Lung (tissue), 16 donors: ENCODE data around the gene NPY5R. TPM values are rescaled to one million over a fixed set of nuclear protein-coding genes. Genes with fewer than 3 reads are reported as not detected.

Experiments
- ATAC-seq: fragments of 200-7000 bp; cut with Tn5 transposase; one replicate; pipeline ENCODE4 v1.9.1; 2020; ENCODE audit warnings: moderate number of reproducible peaks; ENCODE audit not compliant: insufficient read depth, low FRiP score
- DNase-seq, 3 donors: peaks; one replicate each; pipeline ENCODE4 v3.0.0-alpha.2; 2013 to 2017
- H3K27ac ChIP-seq, 2 donors: one replicate each; pipeline ENCODE4 v1.5.1; 2013; ENCODE audit warnings: mild to moderate bottlenecking in 2 of 2, moderate library complexity in 2 of 2, control low read depth in 1 of 2, inconsistent platforms in 1 of 2, low read depth in 1 of 2, low read length in 1 of 2
- H3K27me3 ChIP-seq, 3 donors: one replicate each; pipeline ENCODE4 v1.5.1; 2013; ENCODE audit warnings: low read length in 2 of 3; ENCODE audit not compliant: control insufficient read depth in 3 of 3, insufficient read depth in 3 of 3
- H3K36me3 ChIP-seq, 4 donors: one replicate each; pipeline ENCODE4 v1.5.1; 2013; ENCODE audit warnings: low read length in 4 of 4, mild to moderate bottlenecking in 1 of 4, moderate library complexity in 1 of 4; ENCODE audit not compliant: control insufficient read depth in 4 of 4, insufficient read depth in 4 of 4
- H3K4me1 ChIP-seq, 5 donors: one replicate each; pipeline ENCODE4 v1.5.1; 2013; ENCODE audit warnings: low read length in 5 of 5, mild to moderate bottlenecking in 2 of 5, moderate library complexity in 1 of 5; ENCODE audit not compliant: control insufficient read depth in 5 of 5, insufficient read depth in 5 of 5
- H3K4me3 ChIP-seq: one replicate; pipeline ENCODE4 v1.5.1; 2013; ENCODE audit warnings: mild to moderate bottlenecking, control low read depth, moderate library complexity
- H3K9ac ChIP-seq, 2 donors: one replicate each; pipeline ENCODE4 v1.5.1; 2013; ENCODE audit warnings: low read length in 2 of 2, control low read depth in 1 of 2; ENCODE audit not compliant: insufficient read depth in 1 of 2
- H3K9me3 ChIP-seq, 4 donors: one replicate each; pipeline ENCODE4 v1.5.1; 2013; ENCODE audit warnings: low read length in 3 of 4, mild to moderate bottlenecking in 1 of 4, moderate library complexity in 1 of 4; ENCODE audit not compliant: control insufficient read depth in 4 of 4, insufficient read depth in 3 of 4
- CTCF ChIP-seq: IDR thresholded peaks from 2 replicates; pipeline ENCODE4 v1.5.1; 2012; ENCODE audit warnings: mild to moderate bottlenecking; ENCODE audit errors: control extremely low read depth, extremely low read depth
- WGBS, 2 donors: extraction: QIAGEN DNeasy Blood & Tissue Kit; methylation state at CpG; one replicate each; pipeline ENCODE4 v1.1.7; 2013; 5-methylcytosine and 5-hydroxymethylcytosine counted together
- long read RNA-seq, 5 donors: transcript quantifications; one replicate each; lab custom pipeline, GENCODE V29; 2026
- polyA plus RNA-seq, 2 donors: library from polyadenylated mRNA; stranded (reverse); fragments of 200-250 nt; gene quantifications; one replicate each; pipeline ENCODE4 v1.2.1, GENCODE V29; 2013
- total RNA-seq, 2 donors: library from RNA; depleted of rRNA in 1 of 2; stranded (reverse); fragments of >200 nt in 1 of 2; gene quantifications; one replicate each; pipeline ENCODE4 v1.2.1, GENCODE V29; 2014 to 2021
- donor health status: control.
- donor health status: control.
- donor health status: Bipolar disorder and iron deficiency.
- donor health status: healthy.
- donor health status: DM: yes; HTN: yes; CAD: no.

The NPY5R gene
- total RNA-seq (under 1 TPM in 1 of 2 donors, not detected in 1; 0.26 TPM), polyA plus RNA-seq (under 1 TPM in 1 of 2 donors, not detected in 1; 0.10 TPM)
- long read RNA-seq, donor 1, result 0 reads
- long read RNA-seq, donor 2, result 0 reads
- long read RNA-seq, donor 3, result 0 reads
- long read RNA-seq, donor 4, result 0 reads
- long read RNA-seq, donor 5, result 0 reads

- Histone ChIP-seq H3K27me3 (peaks cover 0 to 68% (median 49%) of the 10 kb centered on the region in 3 donors), H3K4me1 (peaks cover 0 to 7% (median 0%) of the 10 kb centered on the region in 5 donors), H3K9ac (no peak within 1 kb of the TSS), H3K36me3 (no peaks in the 10 kb centered on the region), H3K4me3 (peak within 1 kb of the TSS; percentile 25), H3K9me3 (no peaks in the 10 kb centered on the region), H3K27ac (no peak within 1 kb of the TSS)
- peak; percentile 38 for ATAC-seq
- WGBS, 2 donors, result 1 to 2% methylated on average over 44 to 55 of the region's 55 CpGs
- DNase-seq, result peak in 1 of 3 donors; percentile 3
- TF ChIP-seq CTCF, result no peak
Measured at GRCh38 chr4:163343604-163344146, at the start of gene NPY5R. TSS of gene NPY5R (plus strand) at chr4:163343892. CDS start at chr4:163350274, 6,382 bp downstream.

GRCh38 chr4:163295138-163295537, 48.6 kb upstream of the NPY5R start:
- H3K9ac ChIP-seq, result no peak overlapping the region
- H3K27me3 ChIP-seq, result no peaks in the 10 kb centered on the region
- no peaks in the 10 kb centered on the region for H3K9me3 ChIP-seq
- H3K36me3 ChIP-seq, result no peaks in the 10 kb centered on the region
- ATAC-seq (no peak), DNase-seq (no peak)
- H3K27ac ChIP-seq, result no peak overlapping the region
- WGBS, 2 donors, result 78 to 79% methylated on average over 3 of the region's 3 CpGs
- TF ChIP-seq CTCF, result no peak
- no peak overlapping the region for H3K4me3 ChIP-seq
- H3K4me1 ChIP-seq, result no peaks in the 10 kb centered on the region

GRCh38 chr4:163300445-163300844, 43.2 kb upstream of the NPY5R start:
- Histone ChIP-seq H3K27ac (no peak overlapping the region), H3K36me3 (no peaks in the 10 kb centered on the region), H3K27me3 (no peaks in the 10 kb centered on the region), H3K4me1 (no peaks in the 10 kb centered on the region), H3K9ac (no peak overlapping the region), H3K4me3 (no peak overlapping the region), H3K9me3 (no peaks in the 10 kb centered on the region)
- ATAC-seq (no peak), DNase-seq (no peak)
- no peak for TF ChIP-seq CTCF
- 74 to 85% methylated on average over 3 of the region's 3 CpGs for WGBS, 2 donors
